Activated CD4-positive, alpha-beta T cell treated with anti-CD3 and anti-CD28 coated beads for 1 hour (primary cell): Measurements from ENCODE around the gene TARS3.

Experiments used
- DNase-seq: peaks from one replicate; pipeline ENCODE4 v3.0.0-alpha.2; 2020

TARS3 gene

DNA sequence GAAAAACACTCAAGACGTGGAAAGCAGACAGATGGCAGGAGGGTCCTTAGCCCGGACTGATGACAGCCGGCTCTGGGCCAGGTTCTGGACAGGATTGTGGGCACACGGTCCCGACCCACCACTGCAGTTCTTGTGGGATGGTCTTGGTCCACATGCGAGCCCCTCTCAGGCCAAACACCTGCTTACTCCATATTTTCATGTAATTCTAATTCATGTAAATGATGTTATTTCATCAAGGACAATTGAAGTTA is 104.7 kb downstream of the TARS3 start:
- DNase-seq: no peak

DNA sequence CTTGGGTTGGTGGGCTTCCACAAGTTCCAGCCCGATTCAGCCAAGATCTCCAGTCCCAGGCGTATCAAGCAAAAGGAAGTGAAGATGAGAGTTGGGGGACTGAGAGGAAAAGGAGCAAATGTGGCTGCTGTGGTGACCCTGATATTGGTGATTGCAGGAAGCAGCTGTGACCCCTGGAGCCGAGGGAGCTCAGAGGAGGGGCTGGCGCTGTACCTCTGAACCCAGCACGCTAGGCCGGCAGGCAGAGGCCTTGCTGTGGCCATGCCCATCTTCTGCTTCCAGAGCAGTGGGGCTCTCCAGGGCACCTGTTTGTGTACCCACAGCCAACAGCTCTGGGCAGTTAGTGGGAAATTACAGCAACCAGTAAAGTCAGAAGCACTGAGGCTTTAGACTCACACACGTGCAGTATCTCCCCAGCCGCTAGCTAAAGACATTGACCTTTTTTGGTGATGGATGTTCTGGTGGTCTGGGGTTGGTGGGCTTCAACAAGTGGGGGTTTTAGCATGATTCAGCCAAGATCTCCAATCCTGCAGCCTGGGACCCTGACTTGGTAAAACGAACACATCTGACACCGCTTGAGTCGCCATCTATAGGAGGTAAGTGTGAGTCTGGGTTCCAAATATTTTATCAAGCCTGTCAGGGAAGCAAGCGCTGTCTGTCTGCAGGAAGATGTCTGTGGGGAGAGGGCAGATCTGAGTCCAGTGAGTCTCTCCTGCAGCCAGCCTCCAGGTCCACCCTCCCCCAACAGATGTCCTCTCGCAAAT is 105.2 kb downstream of the TARS3 start:
- no peak for DNase-seq

DNA sequence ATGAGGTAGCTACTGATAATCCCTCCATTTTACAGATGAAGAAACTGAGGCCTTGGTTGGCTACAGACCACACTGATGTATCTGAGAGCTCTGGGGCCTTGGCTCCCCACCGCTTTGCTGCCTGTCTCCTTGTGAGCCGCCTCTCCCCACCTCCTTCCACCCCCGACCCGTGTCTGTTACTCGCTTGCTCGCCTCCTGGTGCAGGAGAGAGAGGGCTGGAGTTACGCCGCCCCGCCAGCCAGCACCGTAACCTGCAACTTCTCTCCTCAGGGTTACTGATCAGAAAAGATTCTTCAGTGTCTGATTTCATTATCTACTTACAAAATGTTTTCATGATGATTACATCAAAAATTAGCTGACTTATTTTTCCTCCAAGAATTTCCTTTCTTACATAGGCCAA is 106.2 kb downstream of the TARS3 start:
- DNase-seq: no peak

DNA sequence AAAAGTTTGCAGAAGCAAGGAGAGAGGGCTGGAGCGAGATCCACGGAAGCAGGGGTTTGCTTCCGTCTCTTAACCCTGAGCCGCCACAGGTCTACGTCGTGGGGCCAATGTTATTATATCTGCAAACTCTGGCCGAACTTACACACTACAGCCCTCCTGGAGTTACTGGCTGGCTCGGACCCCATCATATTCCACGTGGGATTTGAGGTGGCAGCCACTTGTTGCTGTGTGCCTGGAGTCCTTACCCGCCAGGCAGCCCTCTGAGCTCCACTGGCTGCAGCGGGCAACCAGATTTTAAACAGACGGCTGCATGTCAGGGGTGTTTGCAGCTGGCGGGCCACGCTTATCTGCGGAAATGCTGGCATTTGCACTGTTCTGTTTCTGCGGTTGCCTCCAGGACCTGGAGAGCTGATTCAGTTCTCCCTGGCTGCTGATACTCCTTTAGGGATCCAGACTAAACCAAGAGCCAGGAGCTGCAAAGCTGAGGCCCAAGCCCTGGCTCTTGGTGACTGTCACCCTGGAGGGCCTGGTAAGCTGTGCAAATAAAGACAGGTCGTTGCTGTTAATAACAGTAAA is 106.8 kb downstream of the TARS3 start:
- no peak for DNase-seq

DNA sequence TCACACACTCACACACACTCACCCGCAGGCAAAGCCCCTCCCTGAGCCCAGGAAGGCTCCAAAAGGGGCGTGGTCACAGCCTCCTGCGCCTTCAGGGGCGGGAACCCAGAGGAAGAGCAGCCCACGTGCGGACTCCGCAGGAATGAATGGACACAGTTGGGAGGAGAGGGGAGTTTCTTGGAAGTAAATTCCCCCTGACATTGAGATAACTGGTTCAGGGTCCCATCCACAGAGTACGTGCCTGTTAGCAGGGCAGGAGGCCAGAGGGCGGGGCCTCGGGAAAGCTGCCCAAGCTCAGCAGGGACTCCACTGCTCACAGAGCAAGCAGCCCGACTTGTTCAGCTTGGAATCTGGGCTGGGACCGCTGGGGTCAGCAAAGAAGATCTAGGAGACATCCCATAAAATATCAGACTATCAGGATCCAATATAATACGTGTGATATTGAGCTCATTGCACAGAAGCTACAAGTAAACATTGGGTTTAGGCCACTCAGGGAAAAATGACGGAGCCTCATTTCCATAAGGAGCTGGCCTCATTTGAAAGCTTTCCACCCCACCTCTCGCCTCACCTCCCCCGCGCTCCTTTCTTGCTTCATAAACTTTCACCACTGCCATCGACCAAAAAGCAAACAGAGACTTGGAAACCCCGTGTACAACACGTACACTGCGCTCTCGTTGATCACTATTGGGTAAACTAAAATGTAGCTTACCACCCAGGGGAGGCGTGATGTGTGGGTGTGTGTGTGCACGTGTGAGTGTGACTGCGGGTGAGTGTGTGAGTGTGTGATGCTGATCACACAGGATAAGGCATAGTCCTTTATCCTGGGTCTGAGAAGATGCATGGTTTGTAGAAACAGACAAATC is 108.1 kb downstream of the TARS3 start:
- DNase-seq: no peak

DNA sequence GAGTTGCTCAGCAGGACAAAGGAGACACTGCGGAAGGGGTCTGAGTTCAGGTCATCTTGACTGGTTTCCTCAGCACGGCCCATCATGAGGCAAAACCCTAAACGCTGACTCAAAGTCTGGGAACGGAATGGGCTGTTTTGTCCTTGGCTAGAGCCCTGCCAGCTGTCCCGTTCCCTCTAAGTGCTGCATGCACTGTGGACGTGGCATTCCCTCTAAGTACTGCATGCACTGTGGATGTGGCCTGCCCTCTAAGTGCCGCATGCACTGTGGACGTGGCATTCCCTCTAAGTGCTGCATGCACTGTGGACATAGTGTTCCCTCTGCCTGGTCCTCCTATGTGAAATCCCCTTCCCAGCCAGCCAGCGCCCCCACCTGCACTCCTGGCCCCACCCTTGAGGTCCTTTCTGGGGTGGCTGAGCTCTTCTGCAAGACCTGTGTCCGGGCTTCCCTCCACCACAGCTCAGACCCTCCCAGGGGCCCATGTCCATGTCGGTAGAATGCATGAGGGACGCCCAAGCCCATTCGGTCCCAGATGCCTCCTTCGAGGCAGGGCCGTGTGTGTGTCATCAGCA is 108.8 kb downstream of the TARS3 start:
- no peak for DNase-seq

DNA sequence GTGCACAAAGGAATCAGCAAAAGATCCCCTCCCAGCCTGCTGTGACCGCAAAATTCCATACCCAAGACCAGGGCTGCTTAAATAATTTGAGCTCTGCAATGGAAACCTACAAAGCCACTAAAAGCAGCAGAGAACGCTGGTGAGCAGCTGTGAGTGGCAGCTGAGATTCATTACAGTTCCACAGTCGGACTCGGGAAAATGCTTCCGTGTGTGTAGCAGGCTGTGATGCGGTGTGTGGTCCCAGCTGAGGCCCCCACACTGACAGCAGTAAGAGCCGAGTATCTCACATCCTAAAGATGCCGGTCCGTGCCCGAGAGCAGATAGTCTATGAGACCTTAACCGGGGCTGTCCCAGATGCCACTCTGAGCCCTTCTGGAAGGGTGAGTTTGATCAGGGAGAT is 109.5 kb downstream of the TARS3 start:
- no peak for DNase-seq

DNA sequence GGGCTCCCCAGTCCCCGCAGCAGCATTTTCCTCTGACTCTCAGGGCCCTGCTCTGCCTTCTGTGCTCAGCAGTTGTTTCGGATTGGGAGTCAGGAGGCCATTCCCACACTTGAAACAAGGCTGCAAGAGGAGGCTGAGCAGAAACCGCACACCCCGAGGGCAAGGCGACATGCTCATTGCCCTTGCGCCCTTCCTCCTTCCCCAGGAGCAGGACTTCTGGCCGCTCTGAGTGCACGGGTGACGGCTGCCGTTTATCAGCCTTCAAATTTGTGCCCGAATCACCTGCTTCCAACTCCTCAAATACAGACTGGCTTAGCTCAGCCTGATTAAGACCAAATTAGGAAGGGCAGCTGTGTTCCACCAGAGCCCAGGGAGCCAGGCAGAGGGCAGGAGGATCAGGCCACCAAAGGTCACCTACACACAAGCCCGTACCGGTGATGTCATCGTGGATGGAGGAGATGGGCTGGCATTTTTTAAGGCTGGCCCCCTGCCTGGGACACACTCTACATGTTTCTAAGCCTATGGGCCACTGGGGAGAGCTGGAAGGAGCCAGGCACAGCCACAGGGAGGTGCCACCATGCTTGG is 110.2 kb downstream of the TARS3 start:
- DNase-seq: no peak

DNA sequence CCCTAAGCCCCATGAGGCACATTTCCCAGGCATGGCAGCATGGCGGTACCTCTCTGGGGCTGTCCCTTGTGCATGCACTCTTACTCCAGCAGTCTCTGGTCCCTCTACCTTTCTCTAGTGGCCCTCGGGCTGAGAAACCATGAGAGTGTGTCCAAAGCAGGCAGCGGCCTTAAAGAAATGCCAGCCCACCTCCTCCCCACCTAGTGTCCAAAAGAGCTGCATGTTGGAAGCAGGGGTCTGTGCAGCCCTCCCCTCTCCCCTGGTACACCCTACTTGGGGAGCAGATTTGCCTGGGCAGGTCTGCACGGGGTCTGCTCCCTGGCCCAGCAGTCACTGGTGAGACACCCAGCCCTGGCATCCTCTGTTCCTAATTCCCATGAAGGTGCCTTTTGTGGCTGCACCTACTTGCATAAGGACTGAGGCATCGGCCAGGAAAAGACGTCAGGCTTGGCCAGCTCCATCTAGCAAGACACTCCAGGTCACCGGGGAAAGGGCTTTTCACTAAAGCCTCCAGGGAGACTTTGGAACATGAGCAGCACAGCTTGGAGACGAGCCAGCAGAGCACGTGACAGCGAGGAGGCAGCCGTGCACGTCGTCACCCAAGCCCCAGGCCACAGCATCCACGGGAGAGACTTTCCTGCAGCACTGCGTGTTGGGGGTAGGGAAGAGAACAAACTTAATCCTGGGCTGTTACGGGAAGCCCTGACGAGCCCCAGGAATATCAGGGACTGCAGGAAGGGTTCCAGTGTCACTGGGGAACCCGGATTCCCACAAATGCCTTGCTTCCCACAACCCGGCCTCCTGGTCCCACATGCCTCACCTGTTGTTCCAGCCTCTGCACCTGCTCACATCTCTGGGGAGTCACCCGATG is 110.9 kb downstream of the TARS3 start:
- no peak for DNase-seq

DNA sequence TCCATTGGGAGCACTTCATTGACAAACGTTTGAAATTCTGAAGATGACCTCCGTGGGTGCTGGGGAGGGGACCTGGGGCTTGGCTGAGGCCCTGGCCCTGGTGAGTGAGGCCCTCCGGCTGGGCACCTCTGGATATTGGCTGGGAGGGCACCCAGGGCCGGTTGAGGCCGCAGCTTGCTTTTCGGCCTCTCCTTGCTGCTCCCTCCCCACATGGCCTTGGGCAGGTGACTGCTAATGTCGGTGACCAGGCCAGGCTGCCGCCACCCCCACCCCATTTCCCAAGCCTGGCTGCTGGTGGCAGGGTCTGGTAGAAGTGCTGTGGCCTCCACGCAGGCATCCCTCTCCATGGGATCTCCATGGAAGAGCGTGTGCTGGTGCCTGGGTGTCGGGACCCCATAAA is 111.6 kb downstream of the TARS3 start:
- no peak for DNase-seq

DNA sequence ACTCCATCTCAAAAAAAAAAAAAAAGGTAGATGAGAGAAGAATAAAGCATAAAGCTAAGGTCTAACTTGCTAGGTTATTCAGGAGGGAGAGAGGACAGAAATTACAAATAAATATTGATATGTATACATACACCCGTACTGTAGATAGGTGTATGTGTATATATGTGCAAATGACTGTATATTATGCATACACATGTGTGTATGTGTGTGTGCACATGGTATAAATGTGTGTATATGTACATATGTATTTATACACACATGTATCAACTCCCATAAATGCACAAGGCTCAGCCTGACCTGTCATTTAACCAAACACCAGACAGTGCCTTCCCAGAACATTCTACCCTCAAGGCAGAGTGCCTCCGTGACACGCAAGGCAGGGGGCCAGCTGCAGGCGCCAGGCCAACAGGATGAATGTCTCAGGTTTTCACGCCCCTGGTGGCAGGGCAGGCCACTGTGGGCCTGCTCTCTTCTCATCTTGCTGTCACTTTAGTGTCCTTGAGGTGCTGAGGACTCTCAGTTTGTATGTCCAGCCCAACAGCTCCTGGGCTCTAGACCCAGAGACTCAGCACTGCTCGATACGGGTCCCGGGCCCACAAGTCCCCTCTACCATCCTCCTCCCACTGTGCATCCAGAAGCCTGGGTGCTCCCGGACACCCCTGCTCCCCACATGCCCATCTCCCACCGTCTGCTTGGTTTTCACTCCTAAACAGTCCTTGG is 112.5 kb downstream of the TARS3 start:
- no peak for DNase-seq

DNA sequence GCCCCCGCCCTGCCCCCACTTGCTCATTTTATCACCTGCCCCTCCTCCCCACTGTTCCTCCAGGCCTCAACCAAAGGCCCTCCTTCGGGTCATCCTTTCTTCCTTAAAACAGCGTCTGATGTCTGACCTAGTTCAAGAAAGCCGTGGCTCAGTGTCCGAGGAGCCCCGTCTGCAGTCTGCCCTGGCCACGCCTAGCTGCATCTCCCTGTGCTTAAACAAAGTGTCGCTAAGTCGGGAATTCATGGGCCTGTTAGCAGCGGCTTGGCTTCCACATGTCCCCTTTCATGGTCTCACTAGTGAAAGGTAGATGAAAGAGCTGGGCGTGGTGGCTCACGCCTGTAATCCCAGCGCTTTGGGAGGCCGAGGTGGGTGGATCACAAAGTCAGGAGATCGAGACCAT is 113.3 kb downstream of the TARS3 start:
- no peak for DNase-seq

DNA sequence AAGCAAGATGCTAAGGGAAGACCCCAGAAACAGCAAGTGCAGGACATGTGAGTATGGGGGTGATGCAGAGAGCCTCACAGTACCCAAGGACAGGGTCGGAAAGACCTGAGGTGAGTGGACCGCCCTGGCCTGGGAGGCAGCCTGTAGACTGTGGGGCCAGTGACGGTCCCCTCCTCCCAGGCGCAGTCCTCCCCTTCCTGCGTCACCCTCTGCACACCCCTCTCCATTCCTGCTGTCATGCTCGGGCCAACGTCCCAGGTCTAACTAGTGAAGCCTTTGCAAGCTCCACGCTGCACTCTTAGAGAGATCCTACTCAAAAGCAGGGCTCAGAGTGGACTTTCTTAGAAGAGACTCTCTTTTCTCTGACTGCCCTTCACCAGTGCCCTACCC is 113.7 kb downstream of the TARS3 start:
- DNase-seq: no peak

DNA sequence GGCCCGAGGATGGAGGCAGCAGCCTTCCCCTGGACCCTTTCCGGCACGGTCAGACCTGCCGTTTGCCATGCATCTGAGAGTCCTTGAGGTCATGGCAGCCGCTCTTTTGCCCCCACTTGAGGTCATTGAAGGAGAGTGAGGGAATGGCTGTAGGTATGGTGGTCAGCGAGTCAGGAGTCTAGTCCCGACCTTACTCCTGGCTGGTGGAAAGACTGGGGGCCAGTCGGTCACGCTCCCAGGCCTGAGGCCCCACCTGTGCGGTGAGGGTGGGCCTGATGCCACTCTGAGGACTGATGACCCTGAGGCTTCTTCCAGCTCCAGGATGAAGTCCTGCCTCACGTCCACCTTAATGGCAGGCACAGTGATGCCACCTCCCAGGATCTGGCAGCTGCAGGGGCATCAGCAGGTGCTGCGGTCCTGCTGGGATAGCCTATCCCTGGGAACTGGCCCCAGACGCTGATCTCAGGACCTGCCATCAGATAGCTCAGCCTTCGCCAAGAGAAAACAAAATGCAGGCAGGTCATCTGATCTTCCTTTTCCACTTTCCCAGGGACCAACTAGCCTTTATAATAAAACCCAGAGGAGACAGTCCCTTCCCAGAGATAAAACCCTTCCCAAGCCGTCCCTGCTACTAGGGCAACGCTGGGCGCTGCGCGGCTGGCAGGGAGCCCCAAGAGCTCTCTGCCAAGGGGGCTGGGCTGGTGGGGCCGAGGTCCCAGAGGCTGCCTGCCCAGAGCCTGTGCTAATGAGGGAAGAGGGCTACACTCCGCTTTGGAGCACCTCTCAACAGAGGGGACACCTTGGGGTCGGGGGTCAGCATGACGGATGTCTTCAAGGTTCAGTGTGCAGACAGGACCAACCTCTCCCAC is 114.3 kb downstream of the TARS3 start:
- no peak for DNase-seq

DNA sequence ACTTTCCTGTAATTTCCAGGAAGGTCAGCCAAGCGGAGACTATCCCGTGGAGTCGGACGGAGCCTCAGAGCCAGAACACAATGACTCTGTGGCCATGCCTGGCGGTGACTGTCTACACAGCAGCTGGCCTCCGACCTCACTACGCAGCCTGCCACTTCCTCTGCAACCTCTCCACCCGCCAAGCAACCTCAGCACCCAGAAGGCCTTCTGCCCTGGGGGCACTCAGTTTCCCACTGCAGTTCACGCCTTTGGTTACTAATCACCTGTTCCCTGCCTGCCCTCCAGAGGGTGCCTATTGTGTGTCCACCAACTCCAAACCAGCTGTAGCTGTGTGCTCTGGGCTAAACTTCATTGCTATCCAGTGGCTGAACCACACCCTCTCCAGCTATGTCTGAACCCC is 116.1 kb downstream of the TARS3 start:
- DNase-seq: no peak

DNA sequence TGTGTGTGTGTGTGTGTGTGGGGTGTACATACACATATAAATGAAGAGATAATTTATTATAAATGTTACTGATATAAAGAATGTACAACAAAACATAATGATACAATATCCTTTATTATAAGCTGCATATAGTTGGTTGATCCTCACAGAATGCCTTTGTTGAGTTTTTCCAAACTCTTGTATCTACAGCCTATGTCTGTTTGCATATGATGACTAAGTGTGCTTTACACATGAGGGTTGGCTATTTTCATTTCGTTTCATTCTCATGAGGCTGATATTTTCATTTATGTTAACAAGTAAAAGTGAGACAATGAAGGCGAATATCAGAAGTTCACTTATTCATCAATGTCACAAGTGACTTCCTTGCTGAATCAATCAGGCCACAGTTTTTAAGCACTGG is 117.2 kb downstream of the TARS3 start:
- no peak for DNase-seq

DNA sequence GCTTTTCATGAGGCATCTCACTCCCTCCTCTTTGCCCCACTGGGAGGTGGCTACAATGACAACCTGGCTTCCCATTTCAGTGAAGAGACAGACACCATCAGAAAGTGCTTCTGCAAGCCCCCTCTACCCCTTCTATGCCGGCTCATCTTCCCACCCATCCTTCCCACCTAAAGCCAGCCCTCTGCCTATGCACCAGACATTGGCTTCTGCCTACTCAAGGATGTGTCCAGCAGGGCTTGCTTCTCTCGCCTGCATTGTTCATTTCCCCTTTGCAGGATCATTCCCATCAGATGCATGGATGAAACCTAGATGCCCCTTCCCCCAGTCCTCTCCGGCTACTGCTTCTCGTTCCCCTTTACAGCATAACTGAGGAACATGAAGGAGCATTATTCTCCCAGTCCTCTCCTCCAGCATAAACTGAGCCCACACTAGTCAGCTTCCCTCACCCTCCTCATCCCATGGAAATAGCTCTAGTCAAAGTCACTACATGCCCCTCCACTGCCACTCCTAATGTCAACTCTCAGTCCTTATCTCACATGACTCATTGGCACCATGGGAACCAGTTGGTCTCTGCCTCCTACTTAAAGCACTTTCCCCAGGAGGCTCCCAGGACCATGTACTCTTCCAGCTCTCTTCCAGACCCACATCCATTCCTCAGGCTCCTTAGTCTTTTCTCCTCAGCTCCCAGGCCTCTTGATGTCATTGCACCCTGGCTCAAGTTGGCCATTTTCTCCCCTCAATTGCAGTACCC is 120.0 kb downstream of the TARS3 start:
- DNase-seq: no peak
